K562 (cell line): Measurements from ENCODE around the gene ZBTB33. TPM values are rescaled to one million over a fixed set of nuclear protein-coding genes. Genes with fewer than 3 reads are reported as not detected.

Experiments
- ASH1L ChIP-seq: fragments of 450-650 bp; IDR thresholded peaks from 2 replicates; pipeline ENCODE4 v1.6.1; 2018; ENCODE audit warnings: borderline replicate concordance, mild to moderate bottlenecking, low read depth; ENCODE audit not compliant: partially characterized antibody
- HBP1 ChIP-seq: fragments of 450-650 bp; formaldehyde crosslinking; IDR thresholded peaks from 2 replicates; pipeline ENCODE4 v1.4.0; 2022; ENCODE audit warnings: missing genetic modification characterization
- HDAC3 ChIP-seq: fragments of 450-650 bp; IDR thresholded peaks from 2 replicates; pipeline ENCODE4 v1.6.1; 2018; ENCODE audit warnings: borderline replicate concordance, mild to moderate bottlenecking, moderate library complexity; ENCODE audit not compliant: partially characterized antibody
- HSF4 ChIP-seq: fragments of 250-450 bp; sonication (Bioruptor Pico); IDR thresholded peaks from 2 replicates; pipeline ENCODE4 v2.1.2; 2022; ENCODE audit warnings: mild to moderate bottlenecking, moderate library complexity, borderline replicate concordance
- MBD1 ChIP-seq: fragments of 250-450 bp; sonication (Bioruptor Pico); IDR thresholded peaks from 2 replicates; pipeline ENCODE4 v1.8.0; 2022; ENCODE audit warnings: inconsistent platforms
- NR0B1 ChIP-seq: fragments of 450-650 bp; IDR thresholded peaks from one replicate; pipeline ENCODE4 v1.6.1; 2018; ENCODE audit warnings: mild to moderate bottlenecking, moderate library complexity; ENCODE audit not compliant: partially characterized antibody
- SAFB ChIP-seq: fragments of 200-400 bp; formaldehyde crosslinking; IDR thresholded peaks from 2 replicates; pipeline ENCODE4 v1.6.1; 2017; ENCODE audit warnings: low read depth, low read length, borderline replicate concordance
- SIRT6 ChIP-seq: IDR thresholded peaks from one replicate; pipeline ENCODE4 v1.6.1; 2012; ENCODE audit warnings: low read depth, mild to moderate bottlenecking, control low read depth, inconsistent platforms, low read length, moderate library complexity
- TRIM24 ChIP-seq, 2 experiments: fragments of 450-650 bp; IDR thresholded peaks; 2 replicates each; pipeline ENCODE4 v1.6.1; 2016
- ZBTB2 ChIP-seq: fragments of 450-650 bp; IDR thresholded peaks from 2 replicates; pipeline ENCODE4 v1.6.1; 2016; ENCODE audit warnings: antibody characterized with exemption
- ZNF431 ChIP-seq: sonication (generic); formaldehyde crosslinking; IDR thresholded peaks from 2 replicates; pipeline ENCODE4 v1.8.0; 2022; ENCODE audit warnings: mild to moderate bottlenecking, missing genetic modification reagents
- ZNF57 ChIP-seq: fragments of 450-650 bp; formaldehyde crosslinking; IDR thresholded peaks from 2 replicates; pipeline ENCODE4 v1.4.0; 2020; ENCODE audit warnings: mild to moderate bottlenecking, moderate library complexity
- ZNF695 ChIP-seq: fragments of 450-650 bp; formaldehyde crosslinking; IDR thresholded peaks from 2 replicates; pipeline ENCODE4 v1.4.0; 2020; ENCODE audit warnings: mild to moderate bottlenecking, moderate library complexity
- ZNF780A ChIP-seq: fragments of 250-450 bp; sonication (Bioruptor Pico); IDR thresholded peaks from 2 replicates; pipeline ENCODE4 v1.5.0; 2021; ENCODE audit warnings: mild to moderate bottlenecking
- ZZZ3 ChIP-seq: fragments of 450-650 bp; IDR thresholded peaks from 2 replicates; pipeline ENCODE4 v1.6.1; 2016; ENCODE audit warnings: antibody characterized with exemption, mild to moderate bottlenecking, moderate library complexity
- polyA plus RNA-seq, 8 experiments: library from polyadenylated mRNA; depleted of rRNA in 4 of 8; stranded (reverse) in 5 of 8; unstranded in 3 of 8; fragments of >200 nt; fragmentation: Nextera tagmentation in 2 of 8; fragmentation: Illumina TruSeq in 1 of 8; extraction: Ambion mirVana in 2 of 8; extraction: Trizol in 1 of 8; gene quantifications; 2 replicates each; pipeline versions ENCODE4 v1.2.1 to v1.2.3, GENCODE V29; 2011 to 2014; ENCODE audit warnings: inconsistent platforms in 1 of 8, missing spikeins in 1 of 8
- total RNA-seq, 7 experiments: library from RNA; depleted of rRNA in 6 of 7; stranded (reverse); fragments of >200 nt in 6 of 7; fragmentation: Illumina TruSeq in 2 of 7; extraction: Trizol in 2 of 7; gene quantifications; 2 replicates each; pipeline versions ENCODE4 v1.2.1 to v1.2.3, GENCODE V29; 2011 to 2021; ENCODE audit warnings: low replicate concordance in 1 of 7
- TF ChIP-seq, protein P1 (sequence below): fragments of 250-450 bp; sonication (Bioruptor Pico); IDR thresholded peaks from 2 replicates; pipeline ENCODE4 v1.5.0; 2021
- TF ChIP-seq, protein P2 (sequence below): IDR thresholded peaks from 3 replicates; pipeline ENCODE4 v1.6.1; 2011; ENCODE audit warnings: borderline replicate concordance, mild to moderate bottlenecking, moderate library complexity; ENCODE audit not compliant: insufficient read length; ENCODE audit errors: extremely low read depth

The ZBTB33 gene
- total and polyA plus RNA-seq, 9 of the 15 experiments (the other 6 are each of a cell fraction or from before 2014, with no cell fraction given): 5.6 to 29.8 (median 15.6) TPM

DNA sequence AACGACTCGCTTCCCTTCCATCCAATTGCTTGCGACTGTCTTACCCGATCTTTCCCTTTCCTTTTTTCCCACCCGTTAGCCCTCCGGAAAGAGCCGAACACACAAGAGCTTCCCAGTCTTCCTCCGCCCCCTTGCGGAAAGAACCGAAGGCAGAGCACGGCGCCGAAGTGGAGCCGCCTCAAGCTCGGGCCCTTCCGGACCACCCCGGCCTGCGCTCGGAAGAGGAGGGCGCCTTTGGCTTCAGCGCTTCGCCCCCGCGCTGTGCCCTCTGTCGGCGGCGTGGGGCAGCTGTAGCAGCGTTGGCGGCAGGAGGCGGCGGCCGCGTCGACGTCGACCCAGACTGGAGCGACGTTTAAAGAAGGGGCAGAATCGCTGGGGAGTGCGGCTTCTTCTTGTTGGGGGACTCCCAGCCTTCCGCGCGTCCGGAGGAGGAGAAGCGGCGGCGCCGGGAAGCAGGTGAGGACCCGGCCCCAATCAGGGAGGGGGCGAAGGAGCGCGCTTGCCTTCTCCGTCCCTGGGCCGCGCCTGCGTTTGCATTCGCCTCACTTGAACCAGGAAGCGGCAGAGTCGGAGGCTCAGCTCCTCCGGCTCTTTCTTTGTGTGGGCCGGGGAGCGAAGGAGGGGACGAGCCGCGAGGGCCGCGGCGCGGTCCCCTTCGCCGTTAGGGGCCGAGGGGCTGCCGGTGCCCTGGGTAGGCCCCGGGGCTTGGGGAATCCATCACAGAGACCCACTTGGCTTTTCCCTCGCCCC lies at the start of gene ZBTB33 (continued):
- TF ChIP-seq, protein P1, sequence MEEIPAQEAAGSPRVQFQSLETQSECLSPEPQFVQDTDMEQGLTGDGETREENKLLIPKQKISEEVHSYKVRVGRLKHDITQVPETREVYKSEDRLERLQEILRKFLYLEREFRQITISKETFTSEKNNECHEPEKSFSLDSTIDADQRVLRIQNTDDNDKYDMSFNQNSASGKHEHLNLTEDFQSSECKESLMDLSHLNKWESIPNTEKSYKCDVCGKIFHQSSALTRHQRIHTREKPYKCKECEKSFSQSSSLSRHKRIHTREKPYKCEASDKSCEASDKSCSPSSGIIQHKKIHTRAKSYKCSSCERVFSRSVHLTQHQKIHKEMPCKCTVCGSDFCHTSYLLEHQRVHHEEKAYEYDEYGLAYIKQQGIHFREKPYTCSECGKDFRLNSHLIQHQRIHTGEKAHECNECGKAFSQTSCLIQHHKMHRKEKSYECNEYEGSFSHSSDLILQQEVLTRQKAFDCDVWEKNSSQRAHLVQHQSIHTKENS (CRISPR knock-in tag): no peak
- TF ChIP-seq ZNF695: no peak
- no peak for TF ChIP-seq ZNF780A
- no peak for TF ChIP-seq NR0B1
- no peak for TF ChIP-seq SIRT6
- TF ChIP-seq TRIM24 (IDR thresholded peaks at IDR 0.05): no peak
- no peak for TF ChIP-seq SAFB
- TF ChIP-seq MBD1: no peak
- peak; percentile 79; the same call in 1 of the 2 replicates for TF ChIP-seq ZBTB2
- TF ChIP-seq, protein P2, sequence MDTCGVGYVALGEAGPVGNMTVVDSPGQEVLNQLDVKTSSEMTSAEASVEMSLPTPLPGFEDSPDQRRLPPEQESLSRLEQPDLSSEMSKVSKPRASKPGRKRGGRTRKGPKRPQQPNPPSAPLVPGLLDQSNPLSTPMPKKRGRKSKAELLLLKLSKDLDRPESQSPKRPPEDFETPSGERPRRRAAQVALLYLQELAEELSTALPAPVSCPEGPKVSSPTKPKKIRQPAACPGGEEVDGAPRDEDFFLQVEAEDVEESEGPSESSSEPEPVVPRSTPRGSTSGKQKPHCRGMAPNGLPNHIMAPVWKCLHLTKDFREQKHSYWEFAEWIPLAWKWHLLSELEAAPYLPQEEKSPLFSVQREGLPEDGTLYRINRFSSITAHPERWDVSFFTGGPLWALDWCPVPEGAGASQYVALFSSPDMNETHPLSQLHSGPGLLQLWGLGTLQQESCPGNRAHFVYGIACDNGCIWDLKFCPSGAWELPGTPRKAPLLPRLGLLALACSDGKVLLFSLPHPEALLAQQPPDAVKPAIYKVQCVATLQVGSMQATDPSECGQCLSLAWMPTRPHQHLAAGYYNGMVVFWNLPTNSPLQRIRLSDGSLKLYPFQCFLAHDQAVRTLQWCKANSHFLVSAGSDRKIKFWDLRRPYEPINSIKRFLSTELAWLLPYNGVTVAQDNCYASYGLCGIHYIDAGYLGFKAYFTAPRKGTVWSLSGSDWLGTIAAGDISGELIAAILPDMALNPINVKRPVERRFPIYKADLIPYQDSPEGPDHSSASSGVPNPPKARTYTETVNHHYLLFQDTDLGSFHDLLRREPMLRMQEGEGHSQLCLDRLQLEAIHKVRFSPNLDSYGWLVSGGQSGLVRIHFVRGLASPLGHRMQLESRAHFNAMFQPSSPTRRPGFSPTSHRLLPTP: no peak
- peak; percentile 80 for TF ChIP-seq ZNF431 (CRISPR knock-in tag)
- TF ChIP-seq HDAC3: no peak
- no peak for TF ChIP-seq ZNF57 (CRISPR knock-in tag)
- TF ChIP-seq ZZZ3: no peak
- TF ChIP-seq HSF4: no peak
- no peak for TF ChIP-seq ASH1L
- no peak for TF ChIP-seq HBP1 (CRISPR knock-in tag)
